ENCODE results near the gene FCN1.

Gene FCN1

GRCh38 chr9:134918646-134919045, 934 bp upstream of the FCN1 start (continued):
- TF ChIP-seq CREB5 (CRISPR knock-in tag; IDR thresholded peaks at IDR 0.05; ENCODE audit: low read depth): no peak
- TF ChIP-seq OSR1 (CRISPR knock-in tag; IDR thresholded peaks at IDR 0.05): no peak
- TF ChIP-seq ESRRG (CRISPR knock-in tag; IDR thresholded peaks at IDR 0.05): no peak
- no peak for TF ChIP-seq ZFP3 (CRISPR knock-in tag; IDR thresholded peaks at IDR 0.05)
- TF ChIP-seq PATZ1 (CRISPR knock-in tag; IDR thresholded peaks at IDR 0.05; ENCODE audit: borderline replicate concordance): no peak
- no peak for TF ChIP-seq TOX (CRISPR knock-in tag; IDR thresholded peaks at IDR 0.05; ENCODE audit: borderline replicate concordance)

- TF ChIP-seq CSRNP3 (CRISPR knock-in tag; IDR thresholded peaks at IDR 0.05): no peak
- TF ChIP-seq POU6F1 (CRISPR knock-in tag; IDR thresholded peaks at IDR 0.05; ENCODE audit: borderline replicate concordance, low read depth): no peak
- TF ChIP-seq ZNF70 (CRISPR knock-in tag; IDR thresholded peaks at IDR 0.05): no peak
- no peak for TF ChIP-seq OSR1 (CRISPR knock-in tag; IDR thresholded peaks at IDR 0.05)
- TF ChIP-seq SNAI2 (CRISPR knock-in tag; IDR thresholded peaks at IDR 0.05): no peak
- no peak for TF ChIP-seq PPARA (CRISPR knock-in tag; IDR thresholded peaks at IDR 0.05; ENCODE audit: borderline replicate concordance)
Measured at GRCh38 chr9:134916161-134916665, 1.5 kb downstream of the FCN1 start.

GRCh38 chr9:134915046-134915985, 2.4 kb downstream of the FCN1 start:
- no peak for ATAC-seq
- TF ChIP-seq GLIS3 (CRISPR knock-in tag; IDR thresholded peaks at IDR 0.05) (no peak), ZC3H10 (CRISPR knock-in tag; IDR thresholded peaks at IDR 0.05) (no peak), ISL1 (CRISPR knock-in tag; IDR thresholded peaks at IDR 0.05) (no peak), ZNF565 (CRISPR knock-in tag; conservative IDR thresholded peaks at IDR 0.05; ENCODE audit: low read depth) (no peak)

More at GRCh38 chr9:134916161-134916665, 1.5 kb downstream of the FCN1 start:
- no peak for ATAC-seq

GRCh38 chr9:134914501-134914834, 3.2 kb downstream of the FCN1 start:
- no peak for ATAC-seq
- TF ChIP-seq ESRRG (CRISPR knock-in tag; IDR thresholded peaks at IDR 0.05) (no peak), BACH2 (CRISPR knock-in tag; IDR thresholded peaks at IDR 0.05; ENCODE audit: borderline replicate concordance) (no peak), PPARA (CRISPR knock-in tag; IDR thresholded peaks at IDR 0.05; ENCODE audit: borderline replicate concordance) (no peak), ZC3H10 (CRISPR knock-in tag; IDR thresholded peaks at IDR 0.05) (no peak), RARB (CRISPR knock-in tag; IDR thresholded peaks at IDR 0.05) (no peak), SNAI2 (CRISPR knock-in tag; IDR thresholded peaks at IDR 0.05) (no peak), TCF4 (CRISPR knock-in tag; IDR thresholded peaks at IDR 0.05; ENCODE audit: borderline replicate concordance) (no peak)

- no peak for ATAC-seq
- TF ChIP-seq CSDC2 (CRISPR knock-in tag; IDR thresholded peaks at IDR 0.05) (no peak), ISL1 (CRISPR knock-in tag; IDR thresholded peaks at IDR 0.05) (no peak), POU6F1 (CRISPR knock-in tag; IDR thresholded peaks at IDR 0.05; ENCODE audit: borderline replicate concordance, low read depth) (no peak), BACH2 (CRISPR knock-in tag; IDR thresholded peaks at IDR 0.05; ENCODE audit: borderline replicate concordance) (no peak), TSHZ2 (CRISPR knock-in tag; IDR thresholded peaks at IDR 0.05) (no peak), RARB (CRISPR knock-in tag; IDR thresholded peaks at IDR 0.05) (no peak), ZFP30 (CRISPR knock-in tag; IDR thresholded peaks at IDR 0.05) (no peak)
Measured at GRCh38 chr9:134913713-134914500, 3.8 kb downstream of the FCN1 start.

All from SK-N-SH treated with all-trans-retinoic acid at 6 μM for 48 hours (cell line).